NCI-H1048 (cell line): ENCODE measurements around the gene CYP2J2.
"Not testable (repeated sequence)": the region's sequence is repeated elsewhere in the genome, so short reads cannot be mapped to it uniquely, and the experiment has no call there.

Experiments used
- DNase-seq: peaks from one replicate; lab custom pipeline; 2025; lab: John Stamatoyannopoulos, UW

The CYP2J2 gene

DNA sequence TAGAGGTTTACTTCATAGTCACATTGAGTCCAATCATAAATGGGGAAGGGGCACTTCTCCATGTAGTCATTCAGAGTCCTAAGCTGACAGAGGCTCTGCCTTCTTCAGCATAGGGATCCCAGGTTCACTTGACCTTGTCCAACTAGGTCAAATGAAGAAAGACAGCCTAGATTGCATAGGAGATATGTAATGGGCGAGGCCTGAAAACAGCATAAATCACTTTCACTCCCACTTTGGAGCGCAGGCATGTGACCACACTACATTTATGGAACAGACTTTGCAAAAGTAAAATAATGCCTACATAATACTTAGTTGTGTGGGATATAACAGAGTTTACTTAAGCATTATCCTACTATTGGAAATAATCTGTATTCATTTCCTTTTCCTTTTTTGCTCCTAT lies 60.1 kb downstream of the CYP2J2 start:
- no peak for DNase-seq

DNA sequence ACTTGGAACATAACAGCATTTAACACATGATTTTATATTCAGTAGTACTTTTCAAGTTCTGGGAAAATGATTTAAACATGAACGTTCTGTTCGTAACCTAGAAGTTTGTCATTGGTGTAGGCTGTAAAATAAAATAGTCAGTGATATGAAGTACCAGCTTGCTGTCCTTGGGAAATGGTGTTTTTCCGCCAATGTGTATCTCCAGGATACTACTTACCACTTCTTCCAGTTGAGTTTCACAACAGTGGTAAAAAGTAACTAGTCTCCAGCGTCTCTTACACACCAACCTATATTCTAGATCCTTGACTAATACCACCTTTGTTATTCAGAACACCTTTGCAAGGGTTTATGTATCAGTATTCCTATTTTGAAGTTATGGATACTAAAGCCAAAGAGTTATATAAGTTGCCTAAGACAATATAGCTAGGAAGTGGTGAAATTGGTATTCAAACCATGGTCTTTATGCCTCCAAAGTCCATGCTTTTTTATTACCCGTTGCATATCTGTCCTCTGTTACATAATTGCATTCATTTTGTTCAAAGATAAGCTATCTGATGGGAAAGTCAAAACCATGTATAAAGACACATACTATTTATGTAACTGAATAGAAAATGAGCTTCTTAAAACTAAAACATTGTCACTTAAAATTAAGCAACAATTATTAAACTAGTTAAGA lies 68.8 kb downstream of the CYP2J2 start:
- DNase-seq = no peak

DNA sequence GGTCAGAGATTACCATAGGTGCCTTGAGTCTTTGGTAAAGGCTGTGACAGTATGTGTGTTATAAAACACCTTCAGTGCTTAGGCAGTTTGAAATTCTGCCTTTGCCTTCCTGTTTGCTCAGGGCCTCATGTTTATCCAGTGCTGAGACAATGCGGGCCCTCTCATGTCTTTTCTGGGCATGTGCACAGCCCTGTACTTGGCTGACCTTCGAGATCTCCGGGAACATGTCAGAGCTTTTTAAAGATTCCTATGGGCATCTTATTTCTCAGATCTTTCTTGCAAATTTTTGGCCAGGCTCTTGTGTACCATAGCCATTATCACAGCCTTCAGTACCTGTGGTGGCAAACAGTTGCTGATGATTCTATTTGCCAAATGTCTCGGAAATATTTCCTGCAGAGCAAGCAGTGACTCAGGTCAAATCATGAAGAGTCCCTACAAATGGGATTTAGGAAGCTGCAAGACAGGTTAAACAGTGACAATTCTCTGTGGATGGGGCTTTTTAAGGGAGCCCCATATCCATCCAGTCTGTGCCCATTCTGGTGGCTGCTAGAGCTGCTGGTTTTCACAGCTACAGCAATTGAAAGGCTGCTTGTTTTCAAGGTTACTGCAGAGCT lies 69.7 kb downstream of the CYP2J2 start:
- DNase-seq = no peak

DNA sequence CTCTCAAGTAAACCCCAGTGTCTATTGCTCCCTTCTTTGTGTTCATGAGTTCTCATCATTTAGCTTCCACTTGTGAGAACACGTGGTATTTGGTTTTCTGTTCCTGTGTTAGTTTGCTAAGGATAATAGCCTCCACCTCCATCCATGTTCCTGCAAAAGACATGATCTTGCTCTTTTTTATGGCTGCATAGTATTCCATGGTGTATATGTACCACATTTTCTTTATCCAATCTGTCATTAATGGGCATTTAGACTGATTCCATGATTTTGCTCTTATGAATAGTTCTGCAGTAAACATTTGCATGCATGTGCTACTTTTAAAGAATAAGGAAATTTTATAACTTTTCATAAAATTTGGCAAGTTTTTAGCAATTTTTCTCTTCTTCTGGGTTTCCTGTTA lies 71.3 kb downstream of the CYP2J2 start:
- not testable (repeated sequence) for DNase-seq

DNA sequence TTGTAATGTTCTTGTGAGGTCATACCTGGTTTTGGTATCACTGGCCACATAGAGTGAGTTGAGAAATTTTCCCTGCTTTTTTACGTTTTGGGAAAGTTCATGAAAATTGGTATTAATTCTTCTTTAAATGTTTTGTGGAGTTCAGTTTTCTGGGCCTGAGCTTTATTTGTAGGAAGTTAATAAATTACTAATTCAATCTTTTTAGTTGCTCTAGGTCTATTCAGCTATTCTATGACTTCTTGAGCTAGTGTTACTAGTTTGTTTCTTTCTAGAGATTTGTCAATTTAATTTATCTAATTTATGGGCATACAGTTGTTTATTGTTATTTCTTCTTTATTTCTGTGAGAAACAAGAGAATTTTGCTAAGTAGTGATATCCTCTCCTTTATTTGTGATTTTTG lies 74.5 kb downstream of the CYP2J2 start:
- no peak for DNase-seq

DNA sequence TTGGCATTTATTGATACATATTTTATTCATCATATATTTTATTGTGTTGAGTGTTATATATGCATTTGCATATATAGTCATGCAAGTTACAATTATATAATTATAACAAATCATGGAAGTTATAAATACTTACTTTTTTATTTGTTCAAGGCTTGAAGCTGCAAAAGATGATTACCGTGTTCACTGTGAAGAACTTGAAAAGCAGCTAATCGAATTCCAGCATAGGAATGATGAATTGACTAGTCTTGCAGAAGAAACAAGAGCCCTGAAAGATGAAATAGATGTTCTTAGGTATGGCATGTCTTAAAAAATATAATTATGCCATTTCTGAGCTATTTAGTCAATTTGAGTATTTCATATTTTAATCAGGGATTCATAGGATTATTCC lies 79.7 kb downstream of the CYP2J2 start:
- DNase-seq = no peak

DNA sequence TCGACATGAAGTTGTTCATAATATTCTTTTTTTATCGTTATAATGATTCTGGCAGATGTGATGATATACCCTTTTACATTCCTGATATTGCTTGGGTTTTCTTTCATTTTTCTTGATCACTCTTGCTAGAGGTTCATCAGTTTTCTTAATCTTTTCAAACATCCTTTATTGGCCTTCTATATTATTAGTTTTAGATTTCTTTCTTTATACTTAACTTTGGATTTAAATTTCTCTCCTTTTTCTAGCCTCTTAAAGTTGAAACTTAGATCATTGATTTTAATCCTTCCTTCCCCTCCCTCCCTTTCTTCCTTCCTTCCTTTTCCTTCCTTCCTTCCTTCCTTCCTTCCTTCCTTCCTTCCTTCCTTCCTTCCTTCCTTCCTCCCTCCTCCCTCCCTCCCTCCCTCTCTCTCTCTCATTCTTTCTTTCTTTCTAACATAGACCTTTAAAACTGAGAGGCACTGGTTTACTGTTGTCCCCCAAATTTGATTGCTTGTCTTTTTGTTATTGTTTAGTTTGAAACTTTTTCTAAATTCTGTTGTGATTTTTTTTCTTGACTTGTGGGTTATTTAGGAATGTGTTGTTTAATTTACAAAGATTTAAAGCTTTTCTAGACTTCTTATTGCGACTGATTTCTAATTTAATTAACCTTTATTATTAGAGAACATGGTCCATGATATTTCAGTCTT lies 80.2 kb downstream of the CYP2J2 start:
- DNase-seq = no peak

DNA sequence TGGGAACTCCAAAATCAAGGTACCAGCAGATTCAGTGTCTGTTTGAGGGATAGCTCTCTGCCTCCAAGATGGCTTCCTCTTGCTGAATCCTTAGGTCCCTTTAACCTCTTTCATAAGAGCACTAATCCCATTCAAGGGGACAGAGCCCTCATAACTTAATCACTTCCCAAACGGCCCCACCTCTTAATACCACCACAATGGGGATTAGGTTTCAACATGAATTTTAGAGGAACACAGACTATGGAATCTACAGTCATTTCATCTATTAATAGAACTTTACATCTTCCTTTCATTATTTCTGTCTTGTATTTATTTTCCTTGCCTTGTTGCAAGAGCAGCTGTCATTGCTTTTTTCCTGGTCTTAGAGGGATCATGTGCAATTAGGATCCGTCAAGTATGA lies 81.5 kb downstream of the CYP2J2 start:
- no peak for DNase-seq
